B cell (primary cell): ENCODE data around the gene DDX10. TPM values are rescaled to one million over a fixed set of nuclear protein-coding genes. Genes with fewer than 3 reads are reported as not detected.

Experiments
- ATAC-seq: fragments of 200-7000 bp; cut with Tn5 transposase; one replicate; pipeline ENCODE4 v1.10.0; 2021; ENCODE audit warnings: low read depth, mild to moderate bottlenecking, moderate number of reproducible peaks, moderate library complexity
- CTCF ChIA-PET: fragments of 350-600 bp; sonication (Branson Sonifier 250); formaldehyde crosslinking; loops from one replicate; lab custom pipeline; 2021; ENCODE audit warnings: antibody characterized with exemption, inconsistent platforms; lab: Charles Lee
- POLR2A ChIA-PET: fragments of 350-600 bp; sonication (Branson Sonifier 250); formaldehyde crosslinking; loops from one replicate; lab custom pipeline; 2021; ENCODE audit warnings: antibody characterized with exemption; lab: Charles Lee
- DNase-seq: peaks from one replicate; pipeline ENCODE4 v3.0.0; 2013
- H2AFZ ChIP-seq: 2 replicates; pipeline ENCODE4 v1.6.1; 2012; ENCODE audit warnings: mild to moderate bottlenecking, low read depth, low read length; ENCODE audit not compliant: insufficient read depth, poor library complexity, severe bottlenecking
- H3K27ac ChIP-seq, 2 donors: 1 replicate in 1 of 2; 2 replicates in 1 of 2; pipeline ENCODE4 v1.5.1; 2012 to 2013; ENCODE audit warnings: low read length in 2 of 2, mild to moderate bottlenecking in 2 of 2, moderate library complexity in 1 of 2
- H3K27me3 ChIP-seq, 4 experiments: fragments of 200-600 bp in 1 of 4; sonication (generic) in 1 of 4; replicated peaks in 1 of 4; 1 replicate in 2 of 4; 2 replicates in 2 of 4; pipeline versions ENCODE4 v1.6.1 to v1.7.0; 2013 to 2016; ENCODE audit warnings: low read length in 3 of 4, mild to moderate bottlenecking in 2 of 4, mixed read lengths in 1 of 4, moderate library complexity in 1 of 4; ENCODE audit not compliant: insufficient read depth in 4 of 4, control insufficient read depth in 3 of 4; ENCODE audit errors: control extremely low read depth in 1 of 4
- H3K36me3 ChIP-seq, 2 experiments: replicated peaks in 1 of 2; 1 replicate in 1 of 2; 2 replicates in 1 of 2; pipeline versions ENCODE4 v1.6.1 to v1.7.1; 2013; ENCODE audit warnings: low read length in 1 of 2; ENCODE audit not compliant: insufficient read depth in 2 of 2, control insufficient read depth in 1 of 2; ENCODE audit errors: control extremely low read depth in 1 of 2, extremely low read depth in 1 of 2
- H3K4me1 ChIP-seq, 2 donors: fragments of 200-600 bp in 1 of 2; sonication (generic) in 1 of 2; 1 replicate in 1 of 2; 2 replicates in 1 of 2; pipeline versions ENCODE4 v1.5.1 to v1.6.1; 2013 to 2017; ENCODE audit warnings: low read length in 2 of 2; ENCODE audit not compliant: control insufficient read depth in 2 of 2, insufficient read depth in 2 of 2
- H3K4me2 ChIP-seq: replicated peaks from 2 replicates; pipeline ENCODE3; 2012; ENCODE audit warnings: mild to moderate bottlenecking, low read depth, low read length; ENCODE audit not compliant: poor library complexity, severe bottlenecking
- H3K4me3 ChIP-seq, 5 experiments: fragments of 200-600 bp in 1 of 5; sonication (generic) in 1 of 5; 1 replicate in 3 of 5; 2 replicates in 2 of 5; pipeline versions ENCODE4 v1.5.1 to v1.7.0; 2011 to 2016; ENCODE audit warnings: low read length in 4 of 5, mild to moderate bottlenecking in 4 of 5, low read depth in 2 of 5, control low read depth in 1 of 5, moderate library complexity in 1 of 5; ENCODE audit not compliant: insufficient read depth in 1 of 5; ENCODE audit errors: control extremely low read depth in 1 of 5, extremely low read depth in 1 of 5
- H3K79me2 ChIP-seq: fragments of 200-600 bp; sonication (generic); one replicate; pipeline ENCODE4 v1.6.0; 2016; ENCODE audit warnings: low read length; ENCODE audit not compliant: control insufficient read depth, insufficient read depth
- H3K9ac ChIP-seq: fragments of 200-600 bp; sonication (generic); 2 replicates; pipeline ENCODE4 v1.6.1; 2017; ENCODE audit warnings: mild to moderate bottlenecking, low read length, moderate library complexity
- H3K9me3 ChIP-seq, 3 donors: one replicate each; pipeline versions ENCODE4 v1.6.1 to v1.7.1; 2013; ENCODE audit warnings: low read length in 2 of 3; ENCODE audit not compliant: control insufficient read depth in 2 of 3, insufficient read depth in 1 of 3; ENCODE audit errors: control extremely low read depth in 1 of 3
- H4K20me1 ChIP-seq: 2 replicates; pipeline ENCODE4 v1.6.0; 2012; ENCODE audit warnings: mild to moderate bottlenecking, low read length; ENCODE audit not compliant: insufficient read depth, control insufficient read depth, poor library complexity, severe bottlenecking
- H3K27ac Mint-ChIP-seq: one replicate; pipeline ENCODE4 v1.8.0; 2021; ENCODE audit warnings: mixed read lengths
- H3K27me3 Mint-ChIP-seq: one replicate; pipeline ENCODE4 v1.8.0; 2021; ENCODE audit warnings: mixed read lengths
- H3K4me1 Mint-ChIP-seq: one replicate; pipeline ENCODE4 v1.8.0; 2021; ENCODE audit warnings: mixed read lengths
- H3K4me3 Mint-ChIP-seq: one replicate; pipeline ENCODE4 v1.8.0; 2021; ENCODE audit warnings: mixed read lengths
- H3K9me3 Mint-ChIP-seq: one replicate; pipeline ENCODE4 v1.8.0; 2022; ENCODE audit warnings: mixed read lengths; ENCODE audit not compliant: insufficient read depth
- CTCF ChIP-seq: fragments of 200-600 bp; IDR thresholded peaks from one replicate; pipeline ENCODE4 v1.8.0; 2022; ENCODE audit warnings: antibody characterized with exemption, mild to moderate bottlenecking
- EZH2 ChIP-seq: IDR thresholded peaks from 2 replicates; pipeline ENCODE4 v1.6.1; 2012; ENCODE audit warnings: borderline replicate concordance, low read depth, mild to moderate bottlenecking, moderate library complexity, low read length; ENCODE audit not compliant: insufficient read depth, poor library complexity, severe bottlenecking
- WGBS: methylation state at CpG from one replicate; pipeline ENCODE4 v1.1.5; 2013; ENCODE audit warnings: missing lambda C conversion rate; ENCODE audit not compliant: insufficient coverage; 5-methylcytosine and 5-hydroxymethylcytosine counted together
- intact Hi-C: fragments of 100-400 bp; cut with micrococcal nuclease; formaldehyde crosslinking; loops from one replicate; pipeline ENCODE4 v1.10.0; 2022
- polyA plus RNA-seq: library from polyadenylated mRNA; depleted of rRNA; stranded (reverse); fragments of >200 nt; gene quantifications from 2 replicates; pipeline ENCODE4 v1.2.3, GENCODE V29; 2012
- total RNA-seq, 2 donors: library from RNA; stranded (reverse); fragments of 120-200 nt in 1 of 2; gene quantifications; 1 replicate in 1 of 2; 2 replicates in 1 of 2; pipeline versions ENCODE4 v1.2.3 to v1.2.4, GENCODE V29; 2013 to 2022

DDX10 gene
- total and polyA plus RNA-seq, 2 donors (not counting 1 experiment from before 2014, with no cell fraction given) = 15.6 to 30.6 TPM

- Histone ChIP-seq H3K27ac (no peak overlapping the region), H3K36me3 (peaks cover 0 to 15% of the 10 kb centered on the region in 2 experiments), H2AFZ (no peak overlapping the region), H3K79me2 (no peaks in the 10 kb centered on the region), H3K4me2 (no peak overlapping the region), H3K9me3 (no peaks in the 10 kb centered on the region), H4K20me1 (no peaks in the 10 kb centered on the region), H3K4me1 (no peaks in the 10 kb centered on the region), H3K27me3 (no peaks in the 10 kb centered on the region), H3K4me3 (no peak overlapping the region), H3K9ac (no peak overlapping the region)
- ChIA-PET CTCF (no interaction called here), POLR2A (no interaction called here)
- intact Hi-C loops = no loop called here
- no peaks in the 10 kb centered on the region for H3K9me3 Mint-ChIP-seq
- ATAC-seq = no peak
- TF ChIP-seq CTCF (no peak), EZH2 (no peak)
- H3K4me3 Mint-ChIP-seq = no peak overlapping the region
- no peak for DNase-seq
- no CpG with 5 or more reads among the region's 1 CpG for WGBS
- H3K4me1 Mint-ChIP-seq = no peaks in the 10 kb centered on the region
- H3K27ac Mint-ChIP-seq = no peak overlapping the region
- no peaks in the 10 kb centered on the region for H3K27me3 Mint-ChIP-seq
Observed at GRCh38 chr11:108939135-108939534, 274.3 kb downstream of the DDX10 start.

- H3K4me3 ChIP-seq = no peak overlapping the region
- no peak overlapping the region for H3K27ac ChIP-seq
- no peak overlapping the region for H3K4me2 ChIP-seq
- no peaks in the 10 kb centered on the region for H3K27me3 ChIP-seq
- Mint-ChIP-seq H3K27ac (no peak overlapping the region), H3K9me3 (peaks cover 3% of the 10 kb centered on the region), H3K27me3 (no peaks in the 10 kb centered on the region), H3K4me1 (no peaks in the 10 kb centered on the region), H3K4me3 (no peak overlapping the region)
- POLR2A ChIA-PET = no interaction called here
- H3K9ac ChIP-seq = no peak overlapping the region
- CTCF ChIA-PET = no interaction called here
- DNase-seq = no peak
- no CpG with 5 or more reads among the region's 4 CpGs for WGBS
- H3K79me2 ChIP-seq = no peaks in the 10 kb centered on the region
- intact Hi-C loops = no loop called here
- H3K4me1 ChIP-seq = no peaks in the 10 kb centered on the region
- no peaks in the 10 kb centered on the region for H4K20me1 ChIP-seq
- no peak for ATAC-seq
- no peak overlapping the region for H2AFZ ChIP-seq
- H3K9me3 ChIP-seq = no peaks in the 10 kb centered on the region
- peaks cover 0 to 15% of the 10 kb centered on the region in 2 experiments for H3K36me3 ChIP-seq
- TF ChIP-seq CTCF (no peak), EZH2 (no peak)
Observed at GRCh38 chr11:108943853-108944252, 279.0 kb downstream of the DDX10 start.
